Activated CD4-positive, alpha-beta T cell treated with anti-CD3 and anti-CD28 coated beads for 48 hours (primary cell): ENCODE data around the gene ATP10A.

Source experiments
- DNase-seq: peaks from one replicate; pipeline ENCODE4 v3.0.0-alpha.2; 2020

ATP10A gene

GRCh38 chr15:25738171-25738965 lies 124.8 kb downstream of the ATP10A start:
- DNase-seq = no peak

- DNase-seq = no peak
Measured at GRCh38 chr15:25737218-25737643, 125.9 kb downstream of the ATP10A start.

- DNase-seq = no peak
Measured at GRCh38 chr15:25736461-25736860, 126.7 kb downstream of the ATP10A start.

GRCh38 chr15:25735550-25736384 lies 127.4 kb downstream of the ATP10A start:
- no peak for DNase-seq

- no peak for DNase-seq
Measured at GRCh38 chr15:25734680-25735355, 128.3 kb downstream of the ATP10A start.

GRCh38 chr15:25733856-25734679 lies 129.1 kb downstream of the ATP10A start:
- DNase-seq = no peak

GRCh38 chr15:25733036-25733855 lies 129.9 kb downstream of the ATP10A start:
- DNase-seq = no peak

GRCh38 chr15:25732191-25732590 lies 130.9 kb downstream of the ATP10A start:
- no peak for DNase-seq

GRCh38 chr15:25731411-25731810 lies 131.7 kb downstream of the ATP10A start:
- no peak for DNase-seq

- no peak for DNase-seq
Measured at GRCh38 chr15:25730918-25731317, 132.2 kb downstream of the ATP10A start.

- DNase-seq = no peak
Measured at GRCh38 chr15:25728816-25729215, 134.3 kb downstream of the ATP10A start.

GRCh38 chr15:25727867-25728600 lies 135.1 kb downstream of the ATP10A start:
- DNase-seq = no peak

GRCh38 chr15:25727116-25727515 lies 136.0 kb downstream of the ATP10A start:
- DNase-seq = no peak

GRCh38 chr15:25725758-25726157 lies 137.4 kb downstream of the ATP10A start:
- DNase-seq = no peak

- no peak for DNase-seq
Measured at GRCh38 chr15:25724899-25725298, 138.2 kb downstream of the ATP10A start.

GRCh38 chr15:25721605-25721955 lies 141.5 kb downstream of the ATP10A start:
- DNase-seq = no peak

GRCh38 chr15:25719101-25719985 lies 143.8 kb downstream of the ATP10A start:
- no peak for DNase-seq

- no peak for DNase-seq
Measured at GRCh38 chr15:25718597-25718996, 144.5 kb downstream of the ATP10A start.

- no peak for DNase-seq
Measured at GRCh38 chr15:25718169-25718536, 145.0 kb downstream of the ATP10A start.
